ENCODE data around the gene GNPTAB.

The GNPTAB gene

GRCh38 chr12:101714877-101715444 lies 115.8 kb downstream of the GNPTAB start:
- Histone ChIP-seq H3K9ac (no peak overlapping the region), H3K4me2 (ENCODE audit: low read length) (no peak overlapping the region), H3K36me3 (ENCODE audit: control insufficient read depth, insufficient read depth, low read length) (no peaks in the 10 kb centered on the region), H3K4me1 (peaks cover 9% of the 10 kb centered on the region), H3K79me2 (peaks cover 14% of the 10 kb centered on the region), H3K27me3 (ENCODE audit: control insufficient read depth, insufficient read depth, low read length) (no peaks in the 10 kb centered on the region), H3K9me3 (ENCODE audit: control insufficient read depth, low read length) (no peaks in the 10 kb centered on the region), H2AFZ (no peak overlapping the region), H3K4me3 (ENCODE audit: low read depth, low read length) (no peak overlapping the region), H3K27ac (no peak overlapping the region)
- TF ChIP-seq, protein P1, sequence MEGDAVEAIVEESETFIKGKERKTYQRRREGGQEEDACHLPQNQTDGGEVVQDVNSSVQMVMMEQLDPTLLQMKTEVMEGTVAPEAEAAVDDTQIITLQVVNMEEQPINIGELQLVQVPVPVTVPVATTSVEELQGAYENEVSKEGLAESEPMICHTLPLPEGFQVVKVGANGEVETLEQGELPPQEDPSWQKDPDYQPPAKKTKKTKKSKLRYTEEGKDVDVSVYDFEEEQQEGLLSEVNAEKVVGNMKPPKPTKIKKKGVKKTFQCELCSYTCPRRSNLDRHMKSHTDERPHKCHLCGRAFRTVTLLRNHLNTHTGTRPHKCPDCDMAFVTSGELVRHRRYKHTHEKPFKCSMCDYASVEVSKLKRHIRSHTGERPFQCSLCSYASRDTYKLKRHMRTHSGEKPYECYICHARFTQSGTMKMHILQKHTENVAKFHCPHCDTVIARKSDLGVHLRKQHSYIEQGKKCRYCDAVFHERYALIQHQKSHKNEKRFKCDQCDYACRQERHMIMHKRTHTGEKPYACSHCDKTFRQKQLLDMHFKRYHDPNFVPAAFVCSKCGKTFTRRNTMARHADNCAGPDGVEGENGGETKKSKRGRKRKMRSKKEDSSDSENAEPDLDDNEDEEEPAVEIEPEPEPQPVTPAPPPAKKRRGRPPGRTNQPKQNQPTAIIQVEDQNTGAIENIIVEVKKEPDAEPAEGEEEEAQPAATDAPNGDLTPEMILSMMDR (IDR thresholded peaks at IDR 0.05): no peak

DNA sequence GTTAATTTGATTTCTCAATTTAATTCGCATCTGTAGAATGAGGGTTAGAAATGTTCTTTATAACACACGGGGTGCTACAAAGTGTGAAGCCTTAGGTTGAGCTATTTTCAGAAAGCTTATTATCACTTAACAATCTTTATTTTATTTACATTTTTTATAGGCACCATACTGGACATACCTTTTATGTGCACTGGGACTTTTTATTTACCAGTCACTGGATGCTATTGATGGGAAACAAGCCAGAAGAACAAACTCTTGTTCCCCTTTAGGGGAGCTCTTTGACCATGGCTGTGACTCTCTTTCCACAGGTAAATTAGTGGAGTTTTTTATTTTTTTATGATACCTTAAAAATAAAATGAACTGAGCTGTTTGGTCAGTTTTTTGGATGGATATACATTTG lies 116.8 kb downstream of the GNPTAB start:
- no peak overlapping the region for H3K9ac ChIP-seq
- no peaks in the 10 kb centered on the region for H3K36me3 ChIP-seq (ENCODE audit: control insufficient read depth, insufficient read depth, low read length)
- peak overlapping the region; percentile 29 for H3K4me2 ChIP-seq (ENCODE audit: low read length)
- H3K4me1 ChIP-seq: peaks cover 9% of the 10 kb centered on the region
- no peaks in the 10 kb centered on the region for H3K27me3 ChIP-seq (ENCODE audit: control insufficient read depth, insufficient read depth, low read length)
- TF ChIP-seq, protein P1 (IDR thresholded peaks at IDR 0.05): no peak
- H3K4me3 ChIP-seq (ENCODE audit: low read depth, low read length): peak overlapping the region; percentile 23
- H3K79me2 ChIP-seq: peaks cover 24% of the 10 kb centered on the region
- H2AFZ ChIP-seq: no peak overlapping the region
- no peaks in the 10 kb centered on the region for H3K9me3 ChIP-seq (ENCODE audit: control insufficient read depth, low read length)
- H3K27ac ChIP-seq: no peak overlapping the region

GRCh38 chr12:101713059-101713682 lies 117.6 kb downstream of the GNPTAB start:
- Histone ChIP-seq H3K9ac (no peak overlapping the region), H2AFZ (no peak overlapping the region), H3K4me2 (ENCODE audit: low read length) (peak overlapping the region; percentile 57), H3K36me3 (ENCODE audit: control insufficient read depth, insufficient read depth, low read length) (no peaks in the 10 kb centered on the region), H3K27ac (peak overlapping the region; percentile 38), H3K4me1 (peaks cover 9% of the 10 kb centered on the region), H3K79me2 (peaks cover 26% of the 10 kb centered on the region), H3K4me3 (ENCODE audit: low read depth, low read length) (peak overlapping the region; percentile 23), H3K27me3 (ENCODE audit: control insufficient read depth, insufficient read depth, low read length) (no peaks in the 10 kb centered on the region), H3K9me3 (ENCODE audit: control insufficient read depth, low read length) (no peaks in the 10 kb centered on the region)
- TF ChIP-seq, protein P1 (IDR thresholded peaks at IDR 0.05): no peak

- peaks cover 47% of the 10 kb centered on the region for H3K79me2 ChIP-seq
- no peak overlapping the region for H3K27ac ChIP-seq
- TF ChIP-seq, protein P1 (IDR thresholded peaks at IDR 0.05): no peak
- H3K9me3 ChIP-seq (ENCODE audit: control insufficient read depth, low read length): no peaks in the 10 kb centered on the region
- H3K27me3 ChIP-seq (ENCODE audit: control insufficient read depth, insufficient read depth, low read length): no peaks in the 10 kb centered on the region
- H3K9ac ChIP-seq: no peak overlapping the region
- peaks cover 16% of the 10 kb centered on the region for H3K4me1 ChIP-seq
- no peak overlapping the region for H3K4me2 ChIP-seq (ENCODE audit: low read length)
- H2AFZ ChIP-seq: no peak overlapping the region
- H3K36me3 ChIP-seq (ENCODE audit: control insufficient read depth, insufficient read depth, low read length): no peaks in the 10 kb centered on the region
- H3K4me3 ChIP-seq (ENCODE audit: low read depth, low read length): no peak overlapping the region
Observed at GRCh38 chr12:101710288-101710687, 120.5 kb downstream of the GNPTAB start.
